Cardiac muscle cell (in vitro differentiated cells and primary cell): Measurements from ENCODE around the gene MFN2. TPM values are rescaled to one million over a fixed set of nuclear protein-coding genes. Genes with fewer than 3 reads are reported as not detected.
A peak's percentile ranks its signal among the peaks of the same experiment; 100 is the strongest.

Experiments used
- DNase-seq, 2 donors: peaks; one replicate each; pipeline versions ENCODE4 v3.0.0 to v3.0.0-alpha.2; 2010 to 2017; ENCODE audit warnings: low read depth in 1 of 2, low spot score in 1 of 2
- H3K27ac ChIP-seq: fragments of 200-600 bp; sonication (generic); 2 replicates; pipeline ENCODE4 v1.5.1; 2016
- H3K27me3 ChIP-seq: fragments of 200-600 bp; sonication (generic); 2 replicates; pipeline ENCODE4 v1.6.0; 2016; ENCODE audit warnings: control low read depth
- H3K36me3 ChIP-seq: fragments of 200-600 bp; sonication (generic); 2 replicates; pipeline ENCODE4 v1.5.1; 2016; ENCODE audit warnings: control low read depth
- H3K4me1 ChIP-seq: fragments of 200-600 bp; sonication (generic); 2 replicates; pipeline ENCODE4 v1.8.1; 2017; ENCODE audit warnings: low read depth, mild to moderate bottlenecking, mixed run types
- H3K4me3 ChIP-seq: fragments of 200-600 bp; sonication (generic); 2 replicates; pipeline ENCODE4 v1.5.1; 2016; ENCODE audit warnings: mild to moderate bottlenecking
- H3K9me3 ChIP-seq: fragments of 200-600 bp; sonication (generic); 2 replicates; pipeline ENCODE4 v1.5.1; 2017; ENCODE audit warnings: low read depth, mild to moderate bottlenecking, control low read depth
- polyA plus RNA-seq: library from polyadenylated mRNA; unstranded; fragments of >200 nt; fragmentation: Nextera tagmentation; extraction: Ambion mirVana; gene quantifications from 2 replicates; pipeline ENCODE4 v1.2.1, GENCODE V29; 2016
- total RNA-seq: library from RNA; depleted of rRNA; stranded (reverse); fragments of >200 nt; gene quantifications from 2 replicates; pipeline ENCODE4 v1.2.3, GENCODE V29; 2016
- TF ChIP-seq, protein P1 (sequence below): IDR thresholded peaks from 2 replicates; pipeline ENCODE4 v1.5.1; 2012; ENCODE audit warnings: low read depth, mild to moderate bottlenecking, low read length

MFN2 gene
- total and polyA plus RNA-seq, 2 experiments from 2014 or later: 82.6 to 89.7 TPM

GRCh38 chr1:12014141-12014991, 34.1 kb downstream of the MFN2 start:
- Histone ChIP-seq H3K4me3 (no peak overlapping the region), H3K4me1 (peaks cover 10% of the 10 kb centered on the region), H3K27ac (peak overlapping the region; percentile 56), H3K36me3 (peaks cover 32% of the 10 kb centered on the region), H3K27me3 (no peaks in the 10 kb centered on the region), H3K9me3 (no peaks in the 10 kb centered on the region)
- peak; percentile 24 to 92 for DNase-seq
- TF ChIP-seq, protein P1, sequence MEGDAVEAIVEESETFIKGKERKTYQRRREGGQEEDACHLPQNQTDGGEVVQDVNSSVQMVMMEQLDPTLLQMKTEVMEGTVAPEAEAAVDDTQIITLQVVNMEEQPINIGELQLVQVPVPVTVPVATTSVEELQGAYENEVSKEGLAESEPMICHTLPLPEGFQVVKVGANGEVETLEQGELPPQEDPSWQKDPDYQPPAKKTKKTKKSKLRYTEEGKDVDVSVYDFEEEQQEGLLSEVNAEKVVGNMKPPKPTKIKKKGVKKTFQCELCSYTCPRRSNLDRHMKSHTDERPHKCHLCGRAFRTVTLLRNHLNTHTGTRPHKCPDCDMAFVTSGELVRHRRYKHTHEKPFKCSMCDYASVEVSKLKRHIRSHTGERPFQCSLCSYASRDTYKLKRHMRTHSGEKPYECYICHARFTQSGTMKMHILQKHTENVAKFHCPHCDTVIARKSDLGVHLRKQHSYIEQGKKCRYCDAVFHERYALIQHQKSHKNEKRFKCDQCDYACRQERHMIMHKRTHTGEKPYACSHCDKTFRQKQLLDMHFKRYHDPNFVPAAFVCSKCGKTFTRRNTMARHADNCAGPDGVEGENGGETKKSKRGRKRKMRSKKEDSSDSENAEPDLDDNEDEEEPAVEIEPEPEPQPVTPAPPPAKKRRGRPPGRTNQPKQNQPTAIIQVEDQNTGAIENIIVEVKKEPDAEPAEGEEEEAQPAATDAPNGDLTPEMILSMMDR: peak; percentile 24

DNA sequence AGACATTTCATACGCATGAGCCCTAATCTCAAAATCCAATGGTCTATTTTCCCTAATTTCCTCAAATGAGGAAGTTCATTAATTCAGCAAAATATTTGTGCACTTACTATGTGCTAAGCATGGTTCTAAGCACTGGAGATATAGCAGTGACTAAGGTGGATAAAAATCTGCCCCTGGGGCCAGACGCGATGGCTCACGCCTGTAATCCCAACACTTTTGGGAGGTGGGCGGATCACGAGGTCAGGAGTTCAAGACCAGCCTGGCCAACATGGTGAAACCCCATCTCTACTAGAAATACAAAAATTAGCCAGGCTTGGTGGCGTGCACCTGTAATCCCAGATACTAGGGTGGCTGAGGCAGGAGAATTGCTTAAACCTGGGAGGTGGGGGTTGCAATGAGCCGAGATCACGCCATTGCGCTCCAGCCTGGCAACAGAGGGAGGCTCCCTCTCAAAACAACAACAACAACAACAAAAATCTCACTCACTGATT, 34.8 kb downstream of the MFN2 start:
- H3K9me3 ChIP-seq: no peaks in the 10 kb centered on the region
- H3K36me3 ChIP-seq: peaks cover 25% of the 10 kb centered on the region
- peak overlapping the region; percentile 56 for H3K27ac ChIP-seq
- TF ChIP-seq, protein P1: no peak
- DNase-seq: no peak
- H3K4me3 ChIP-seq: no peak overlapping the region
- H3K4me1 ChIP-seq: peaks cover 10% of the 10 kb centered on the region
- no peaks in the 10 kb centered on the region for H3K27me3 ChIP-seq

GRCh38 chr1:12015499-12015898, 35.3 kb downstream of the MFN2 start:
- TF ChIP-seq, protein P1: no peak

DNA sequence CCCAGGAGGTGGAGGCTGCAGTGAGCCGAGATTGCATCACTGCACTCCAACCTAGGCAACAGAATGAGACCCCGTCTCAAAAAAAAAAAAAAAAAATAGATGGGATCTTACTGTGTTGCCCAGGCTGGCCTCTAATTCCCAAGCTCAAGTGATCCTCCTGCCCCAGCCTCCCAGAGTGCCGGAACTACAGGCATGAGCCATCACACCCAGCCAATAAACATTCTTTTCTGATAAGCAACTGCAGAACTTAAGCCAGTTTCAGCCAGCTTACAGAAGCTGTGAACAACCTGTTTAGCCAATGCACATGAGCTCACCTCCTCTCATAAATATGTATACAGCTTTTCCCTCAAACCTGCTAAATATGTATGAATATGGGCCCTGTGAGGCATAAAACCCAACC, 35.9 kb downstream of the MFN2 start:
- Histone ChIP-seq H3K4me1 (peaks cover 10% of the 10 kb centered on the region), H3K36me3 (peaks cover 14% of the 10 kb centered on the region), H3K27ac (no peak overlapping the region), H3K9me3 (no peaks in the 10 kb centered on the region), H3K27me3 (no peaks in the 10 kb centered on the region), H3K4me3 (no peak overlapping the region)
- DNase-seq: no peak
- TF ChIP-seq, protein P1: no peak

More at GRCh38 chr1:12015499-12015898, 35.3 kb downstream of the MFN2 start:
- Histone ChIP-seq H3K27me3 (no peaks in the 10 kb centered on the region), H3K4me1 (peaks cover 10% of the 10 kb centered on the region), H3K4me3 (no peak overlapping the region), H3K36me3 (peaks cover 21% of the 10 kb centered on the region), H3K9me3 (no peaks in the 10 kb centered on the region), H3K27ac (no peak overlapping the region)
- no peak for DNase-seq

- H3K4me1 ChIP-seq: peaks cover under 1% of the 10 kb centered on the region
- H3K9me3 ChIP-seq: no peaks in the 10 kb centered on the region
- TF ChIP-seq, protein P1: no peak
- peak in 1 of 2 donors; percentile 56 for DNase-seq
- no peaks in the 10 kb centered on the region for H3K36me3 ChIP-seq
- H3K27ac ChIP-seq: peak overlapping the region; percentile 52
- H3K27me3 ChIP-seq: no peaks in the 10 kb centered on the region
- H3K4me3 ChIP-seq: peak overlapping the region; percentile 49
These were observed 39.7 kb downstream of the MFN2 start for GRCh38 chr1:12019858-12020509.
